Endodermal cell (in vitro differentiated cells): ENCODE results near the gene ACOX2. TPM values are rescaled to one million over a fixed set of nuclear protein-coding genes. Genes with fewer than 3 reads are reported as not detected.

ENCODE experiments used
- DNase-seq: peaks from one replicate; pipeline ENCODE4 v3.0.0-alpha.2; 2017
- H3K27ac ChIP-seq: 2 replicates; pipeline ENCODE4 v1.5.1; 2013; ENCODE audit warnings: mild to moderate bottlenecking, low read depth, low read length, moderate library complexity
- H3K27me3 ChIP-seq: 2 replicates; pipeline ENCODE4 v1.6.1; 2013; ENCODE audit warnings: mild to moderate bottlenecking, low read length, moderate library complexity; ENCODE audit not compliant: insufficient read depth, control insufficient read depth, poor library complexity, severe bottlenecking
- H3K36me3 ChIP-seq: 2 replicates; pipeline ENCODE4 v1.7.0; 2013; ENCODE audit warnings: mild to moderate bottlenecking, low read length, moderate library complexity; ENCODE audit not compliant: control insufficient read depth, insufficient read depth
- H3K4me1 ChIP-seq: one replicate; pipeline ENCODE4 v1.7.0; 2013; ENCODE audit warnings: low read length; ENCODE audit not compliant: control insufficient read depth, insufficient read depth
- H3K4me3 ChIP-seq: 2 replicates; pipeline ENCODE4 v1.5.1; 2013; ENCODE audit warnings: mild to moderate bottlenecking, low read length, moderate library complexity
- H3K9ac ChIP-seq: 2 replicates; pipeline ENCODE4 v1.6.1; 2013; ENCODE audit warnings: mild to moderate bottlenecking, low read length, moderate library complexity; ENCODE audit not compliant: poor library complexity, severe bottlenecking; ENCODE audit errors: extremely low read depth
- H3K9me3 ChIP-seq: 2 replicates; pipeline ENCODE4 v1.6.1; 2013; ENCODE audit warnings: mild to moderate bottlenecking, low read length, moderate library complexity; ENCODE audit not compliant: control insufficient read depth
- H3K27ac Mint-ChIP-seq: 2 replicates; pipeline ENCODE4 v1.8.0; 2020; ENCODE audit warnings: mixed read lengths
- H3K27me3 Mint-ChIP-seq: 2 replicates; pipeline ENCODE4 v1.8.0; 2021; ENCODE audit warnings: mild to moderate bottlenecking, mixed read lengths; ENCODE audit not compliant: insufficient read depth
- H3K36me3 Mint-ChIP-seq: 2 replicates; pipeline ENCODE4 v1.8.0; 2020; ENCODE audit warnings: low read depth, mixed read lengths
- H3K4me1 Mint-ChIP-seq: 2 replicates; pipeline ENCODE4 v1.8.0; 2020; ENCODE audit warnings: mixed read lengths
- H3K4me3 Mint-ChIP-seq: 2 replicates; pipeline ENCODE4 v1.8.0; 2020; ENCODE audit warnings: mild to moderate bottlenecking, moderate library complexity, mixed read lengths
- H3K9me3 Mint-ChIP-seq: 2 replicates; pipeline ENCODE4 v1.8.0; 2020; ENCODE audit warnings: mild to moderate bottlenecking, mixed read lengths
- CTCF ChIP-seq: fragments of 200-600 bp; sonication (generic); conservative IDR thresholded peaks from 2 replicates; pipeline ENCODE4 v1.5.0; 2021; ENCODE audit warnings: antibody characterized with exemption, mild to moderate bottlenecking
- WGBS, 2 experiments: methylation state at CpG; one replicate each; pipeline versions ENCODE4 v1.1.5 to v1.1.7; 2013; ENCODE audit warnings: missing lambda C conversion rate in 2 of 2, mixed read lengths in 1 of 2; ENCODE audit not compliant: insufficient coverage in 1 of 2, insufficient read length in 1 of 2; 5-methylcytosine and 5-hydroxymethylcytosine counted together
- total RNA-seq, 2 donors: library from RNA; stranded (reverse); fragmentation: NEBNext Ultra II Directional in 1 of 2; extraction: Animal tissue kit (Norgen Biotek cat#: 25700) in 1 of 2; gene quantifications; 2 replicates in 1 of 2; 3 replicates in 1 of 2; pipeline ENCODE4 v1.2.1, GENCODE V29; 2021

Gene ACOX2
- total RNA-seq, 2 donors from 2014 or later = 6.6 to 9.8 TPM

DNA sequence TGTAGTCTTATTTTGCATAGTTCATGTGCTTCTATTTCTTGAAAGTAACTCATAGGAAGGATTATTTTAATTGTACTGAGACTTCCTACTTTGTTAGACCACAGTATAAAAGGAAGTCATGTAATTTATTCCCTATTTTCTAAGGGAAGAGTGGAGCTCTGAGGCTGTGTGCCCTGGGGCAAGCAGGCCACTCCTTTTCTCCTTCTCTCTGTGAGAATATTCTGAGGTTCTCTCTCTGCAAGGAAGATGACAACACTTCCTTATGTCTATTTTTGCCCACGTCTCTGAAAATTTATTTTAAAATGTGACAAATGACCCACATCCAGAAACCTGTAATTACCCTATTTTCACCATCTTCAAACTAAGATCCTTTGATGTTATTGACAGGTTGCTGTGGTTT is 34.1 kb downstream of the ACOX2 start:
- no peak overlapping the region for H3K9ac ChIP-seq
- WGBS, 2 experiments = 76% methylated on average over 1 of the region's 1 CpG; no CpG with 5 or more reads in 1 of the 2 experiments
- Mint-ChIP-seq H3K4me3 (no peak overlapping the region), H3K27ac (no peak overlapping the region), H3K36me3 (peaks cover 33% of the 10 kb centered on the region), H3K27me3 (no peaks in the 10 kb centered on the region), H3K4me1 (peaks cover 10% of the 10 kb centered on the region), H3K9me3 (no peaks in the 10 kb centered on the region)
- no peak overlapping the region for H3K27ac ChIP-seq
- no peak for DNase-seq
- H3K4me1 ChIP-seq = no peaks in the 10 kb centered on the region
- H3K36me3 ChIP-seq = peaks cover 50% of the 10 kb centered on the region
- H3K4me3 ChIP-seq = no peak overlapping the region
- H3K27me3 ChIP-seq = no peaks in the 10 kb centered on the region
- peaks cover 5% of the 10 kb centered on the region for H3K9me3 ChIP-seq
- no peak for TF ChIP-seq CTCF

GRCh38 chr3:58497097-58497496 is 39.9 kb downstream of the ACOX2 start:
- H3K27ac ChIP-seq = peak overlapping the region; percentile 87
- peaks cover 10% of the 10 kb centered on the region for H3K4me1 ChIP-seq
- Mint-ChIP-seq H3K9me3 (no peaks in the 10 kb centered on the region), H3K36me3 (peaks cover 26% of the 10 kb centered on the region), H3K4me3 (no peak overlapping the region), H3K27ac (no peak overlapping the region), H3K27me3 (no peaks in the 10 kb centered on the region), H3K4me1 (peaks cover 47% of the 10 kb centered on the region)
- peak; percentile 66 for DNase-seq
- no peak overlapping the region for H3K9ac ChIP-seq
- peaks cover 30% of the 10 kb centered on the region for H3K36me3 ChIP-seq
- H3K9me3 ChIP-seq = peaks cover 5% of the 10 kb centered on the region
- 0 to 7% methylated on average over 1 of the region's 1 CpG for WGBS, 2 experiments
- H3K27me3 ChIP-seq = no peaks in the 10 kb centered on the region
- no peak for TF ChIP-seq CTCF
- H3K4me3 ChIP-seq = peak overlapping the region; percentile 83

DNA sequence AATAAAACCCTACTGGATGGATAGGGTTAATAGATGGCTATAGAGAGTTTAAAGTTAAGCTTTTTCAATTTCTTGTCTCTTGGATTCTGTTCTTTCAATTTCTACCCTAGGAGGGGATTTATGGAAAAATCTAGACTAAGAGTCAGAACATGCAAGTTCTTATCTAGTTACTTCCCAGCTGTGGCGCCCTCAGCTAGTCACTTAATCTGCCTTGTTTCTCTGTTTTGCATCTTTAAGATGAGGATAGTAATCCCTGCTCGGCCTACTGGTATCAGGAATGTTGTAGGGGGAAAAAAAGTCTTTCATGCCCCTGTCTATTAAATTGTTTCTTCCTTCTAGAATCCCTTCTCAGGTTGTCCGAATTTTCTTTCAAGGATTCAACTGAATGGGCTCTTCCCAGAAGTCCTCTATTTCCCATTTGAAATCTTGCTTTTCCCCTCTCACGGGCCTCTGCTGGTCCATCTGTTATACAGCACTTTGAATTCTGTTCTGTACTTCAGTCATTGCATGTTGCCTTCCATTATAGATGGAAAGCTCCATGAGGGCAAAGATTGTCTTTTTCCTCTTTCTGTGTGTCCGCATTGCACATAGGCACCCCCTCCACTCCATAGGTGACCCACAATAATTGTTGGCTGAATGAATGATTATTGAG is 40.7 kb downstream of the ACOX2 start:
- Histone ChIP-seq H3K36me3 (peaks cover 22% of the 10 kb centered on the region), H3K27me3 (no peaks in the 10 kb centered on the region), H3K9me3 (peaks cover 5% of the 10 kb centered on the region), H3K4me3 (peak overlapping the region; percentile 83), H3K4me1 (peaks cover 10% of the 10 kb centered on the region), H3K27ac (peak overlapping the region; percentile 87), H3K9ac (no peak overlapping the region)
- no peak for DNase-seq
- no peak overlapping the region for H3K4me3 Mint-ChIP-seq
- H3K36me3 Mint-ChIP-seq = peaks cover 21% of the 10 kb centered on the region
- 31 to 44% methylated on average over 3 to 5 of the region's 5 CpGs for WGBS, 2 experiments
- H3K4me1 Mint-ChIP-seq = peaks cover 49% of the 10 kb centered on the region
- no peaks in the 10 kb centered on the region for H3K27me3 Mint-ChIP-seq
- TF ChIP-seq CTCF = peak; percentile 45
- no peak overlapping the region for H3K27ac Mint-ChIP-seq
- no peaks in the 10 kb centered on the region for H3K9me3 Mint-ChIP-seq
